Tibial nerve (tissue), 3 donors: ENCODE results near the gene UBE2E2.

ENCODE experiments used
- CTCF ChIP-seq, 5 experiments: fragments of 200-600 bp in 3 of 5; fragments of 450-650 bp in 2 of 5; sonication (generic) in 3 of 5; IDR thresholded peaks; one replicate each; pipeline ENCODE4 v1.5.1; 2016 to 2019; ENCODE audit warnings: antibody characterized with exemption in 5 of 5, mild to moderate bottlenecking in 3 of 5, moderate library complexity in 2 of 5
- POLR2A ChIP-seq, 2 donors: fragments of 450-650 bp; IDR thresholded peaks; one replicate each; pipeline ENCODE4 v1.6.1; 2017; ENCODE audit warnings: antibody characterized with exemption in 2 of 2, mild to moderate bottlenecking in 2 of 2, moderate library complexity in 2 of 2

- TF ChIP-seq POLR2A (IDR thresholded peaks at IDR 0.05) (no peak), CTCF (IDR thresholded peaks at IDR 0.05) (no peak)
Measured at GRCh38 chr3:23495507-23495906, 292.4 kb downstream of the UBE2E2 start.
